ENCODE data around the gene ZNF74. TPM values are rescaled to one million over a fixed set of nuclear protein-coding genes. Genes with fewer than 3 reads are reported as not detected.
"Not testable (repeated sequence)": the region's sequence is repeated elsewhere in the genome, so short reads cannot be mapped to it uniquely, and the experiment has no call there.

The ZNF74 gene
- total RNA-seq, 1 experiment from 2014 or later = 6.1 TPM

DNA sequence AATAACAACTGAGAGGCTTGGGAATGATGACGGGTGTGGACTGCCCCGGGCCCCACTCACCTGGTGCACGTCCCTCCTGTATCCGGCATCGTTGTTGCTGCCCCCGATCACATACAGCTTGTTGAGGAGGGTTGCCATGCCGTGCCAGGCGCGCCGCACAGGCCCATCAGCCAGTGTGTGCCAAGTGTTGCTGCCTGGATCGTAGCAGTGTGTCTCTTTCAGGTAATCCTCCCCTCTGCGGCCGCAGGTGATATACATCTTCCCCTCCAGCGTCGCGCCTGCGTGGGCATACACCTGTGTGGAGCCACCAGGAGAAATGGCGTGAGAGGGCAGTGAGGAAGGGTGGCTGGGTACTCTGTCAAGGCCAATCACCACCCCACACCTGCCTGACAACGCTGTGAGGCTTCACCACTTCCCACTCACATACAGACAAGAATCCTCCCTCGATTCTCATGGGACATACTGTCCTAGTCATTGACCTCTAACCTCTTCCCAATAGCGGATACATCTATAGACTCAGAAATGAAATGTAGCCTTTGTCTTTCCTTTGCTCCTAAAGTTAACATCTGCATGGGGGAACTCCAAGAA, 52.5 kb downstream of the ZNF74 start:
- no peak for DNase-seq (ENCODE audit: low spot score)

DNA sequence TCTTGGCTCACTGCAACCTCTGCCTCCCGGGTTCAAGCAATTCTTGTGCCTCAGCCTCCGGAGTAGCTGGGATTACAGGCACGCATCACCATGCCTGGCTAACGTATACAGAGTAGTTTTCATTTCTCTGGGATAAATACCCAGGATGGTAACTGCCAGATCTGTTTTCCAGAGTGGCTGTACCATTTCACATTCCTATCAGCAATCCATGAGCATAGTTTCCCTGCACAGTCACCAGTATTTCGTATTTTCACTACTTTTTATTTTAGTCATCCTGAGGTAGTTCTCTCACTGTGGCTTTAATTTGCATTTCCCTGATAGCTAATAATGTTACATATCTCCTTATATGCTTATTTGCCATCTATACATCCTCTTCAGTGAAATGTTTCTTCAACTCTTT, 54.7 kb downstream of the ZNF74 start:
- DNase-seq (ENCODE audit: low spot score) = no peak

DNA sequence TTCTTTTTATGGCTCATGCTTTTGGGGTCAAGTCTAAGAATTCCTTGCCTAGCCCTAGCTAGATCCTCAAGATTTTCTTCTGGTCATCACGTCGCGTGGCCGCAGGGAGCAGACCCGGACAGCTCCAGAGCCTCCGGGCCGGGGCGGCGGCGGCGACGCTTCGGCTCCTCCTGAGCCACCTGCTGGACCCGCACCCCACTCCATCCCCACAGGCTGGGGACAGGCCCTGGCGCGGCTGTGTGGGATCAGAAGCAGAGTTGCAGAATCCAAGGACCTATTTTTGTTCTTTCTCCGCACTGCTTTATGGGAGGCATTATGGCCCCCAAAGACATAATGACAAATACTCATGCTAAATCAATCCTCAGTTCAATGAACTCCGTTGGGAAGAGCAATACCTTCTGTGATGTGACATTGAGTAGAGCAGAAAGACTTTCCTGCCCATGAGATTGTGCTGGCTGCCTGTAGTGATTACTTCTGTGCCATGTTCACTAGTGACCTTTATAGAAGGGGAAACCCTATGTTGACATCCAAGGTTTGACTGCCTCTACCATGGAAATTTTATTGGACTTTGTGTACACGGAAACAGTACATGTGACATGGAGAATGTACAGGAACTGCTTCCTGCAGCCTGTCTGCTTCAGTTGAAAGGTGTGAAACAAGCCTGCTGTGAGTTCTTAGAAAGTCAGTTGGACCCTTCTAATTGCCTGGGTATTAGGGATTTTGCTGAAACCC, 56.0 kb downstream of the ZNF74 start:
- no peak for DNase-seq (ENCODE audit: low spot score)

DNA sequence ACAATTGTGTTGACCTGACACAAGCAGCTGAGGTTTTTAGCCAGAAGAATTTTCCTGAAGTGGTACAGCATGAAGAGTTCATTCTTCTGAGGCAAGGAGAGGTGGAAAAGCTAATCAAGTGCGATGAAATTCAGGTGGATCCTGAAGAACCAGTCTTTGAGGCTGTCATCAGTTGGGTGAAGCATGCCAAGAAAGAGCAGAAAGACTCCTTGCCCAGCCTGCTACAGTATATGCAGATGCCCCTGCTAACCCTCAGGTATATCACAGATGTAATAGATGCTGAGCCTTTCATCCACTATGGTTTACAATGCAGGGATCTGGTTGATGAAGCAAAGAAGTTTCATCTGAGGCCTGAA, 56.6 kb downstream of the ZNF74 start:
- DNase-seq (ENCODE audit: low spot score) = no peak

DNA sequence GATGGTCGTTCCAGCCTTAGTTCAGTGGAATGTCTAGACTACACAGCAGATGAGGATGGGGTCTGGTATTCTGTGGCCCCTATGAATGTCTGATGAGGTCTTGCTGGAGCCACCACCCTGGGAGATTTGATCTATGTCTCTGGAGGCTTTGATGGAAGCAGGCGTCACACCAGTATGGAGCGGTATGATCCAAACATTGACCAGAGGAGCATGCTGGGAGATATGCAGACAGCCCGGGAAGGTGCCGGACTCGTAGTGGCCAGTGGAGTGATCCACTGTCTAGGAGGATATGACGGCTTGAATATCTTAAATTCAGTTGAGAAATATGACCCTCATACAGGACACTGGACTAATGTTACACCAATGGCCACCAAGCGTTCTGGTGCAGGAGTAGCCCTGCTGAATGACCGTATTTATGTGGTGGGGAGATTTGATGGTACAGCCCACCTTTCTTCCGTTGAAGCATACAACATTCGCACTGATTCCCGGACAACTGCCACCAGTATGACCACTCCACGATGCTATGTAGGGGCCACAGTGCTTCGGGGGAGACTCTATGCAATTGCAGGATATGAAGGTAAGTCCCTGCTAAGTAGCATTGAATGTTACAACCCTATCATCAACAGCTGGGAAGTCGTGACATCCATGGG, 57.3 kb downstream of the ZNF74 start:
- DNase-seq (ENCODE audit: low spot score) = not testable (repeated sequence)

DNA sequence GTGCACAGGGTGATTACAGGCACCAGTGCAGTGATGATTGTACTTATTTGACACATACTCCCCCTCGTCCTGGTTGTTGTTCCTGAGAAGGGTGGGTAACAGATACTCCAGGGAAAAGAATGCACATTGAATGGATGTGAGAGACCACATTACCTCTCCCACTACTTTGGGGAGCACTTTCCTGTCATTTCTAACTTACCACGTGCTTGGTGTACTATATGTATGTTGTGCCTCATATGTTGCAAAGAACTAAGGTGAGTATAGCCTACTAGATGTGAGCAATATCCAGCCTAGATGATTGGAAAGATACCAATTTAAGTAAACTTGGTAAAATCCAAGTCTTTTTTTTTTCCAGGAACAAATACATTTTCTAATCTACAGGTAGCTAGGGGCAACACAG, 58.0 kb downstream of the ZNF74 start:
- DNase-seq (ENCODE audit: low spot score) = no peak

DNA sequence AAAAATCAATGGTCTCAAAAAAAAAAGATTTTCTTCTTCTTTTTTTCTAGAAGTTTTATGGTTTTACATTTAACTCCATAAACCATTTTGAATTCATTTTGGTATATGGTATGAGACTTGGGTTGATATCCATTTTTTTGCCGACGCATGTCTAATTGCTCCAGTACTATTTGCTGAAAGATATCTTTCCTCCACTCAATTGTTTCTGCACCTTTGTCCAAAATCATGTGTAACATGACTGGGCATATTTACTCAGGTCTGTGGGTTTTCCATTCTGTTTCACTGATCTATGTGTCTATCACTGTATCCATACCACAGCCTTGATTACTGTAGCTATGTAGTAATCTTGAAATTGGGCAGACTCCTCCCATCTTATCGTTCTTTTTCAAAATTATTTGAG, 59.3 kb downstream of the ZNF74 start:
- DNase-seq (ENCODE audit: low spot score) = no peak

DNA sequence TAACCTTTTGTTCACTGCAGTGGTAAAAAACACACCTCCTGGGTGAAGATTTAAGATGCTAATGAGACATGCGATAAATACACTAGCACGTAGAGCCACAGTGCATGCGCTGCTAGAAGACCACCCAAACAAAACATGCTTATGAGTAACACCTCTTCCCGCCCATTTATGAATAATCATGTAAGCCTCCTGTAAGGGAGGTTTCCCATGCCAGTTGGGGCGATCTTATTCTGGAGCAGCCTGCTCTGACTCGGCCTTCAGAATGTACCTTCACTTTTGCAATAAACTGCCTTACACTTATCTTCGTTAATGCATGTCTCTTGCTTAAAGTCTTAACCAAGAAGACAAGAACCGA, 61.7 kb downstream of the ZNF74 start:
- DNase-seq (ENCODE audit: low spot score) = no peak

DNA sequence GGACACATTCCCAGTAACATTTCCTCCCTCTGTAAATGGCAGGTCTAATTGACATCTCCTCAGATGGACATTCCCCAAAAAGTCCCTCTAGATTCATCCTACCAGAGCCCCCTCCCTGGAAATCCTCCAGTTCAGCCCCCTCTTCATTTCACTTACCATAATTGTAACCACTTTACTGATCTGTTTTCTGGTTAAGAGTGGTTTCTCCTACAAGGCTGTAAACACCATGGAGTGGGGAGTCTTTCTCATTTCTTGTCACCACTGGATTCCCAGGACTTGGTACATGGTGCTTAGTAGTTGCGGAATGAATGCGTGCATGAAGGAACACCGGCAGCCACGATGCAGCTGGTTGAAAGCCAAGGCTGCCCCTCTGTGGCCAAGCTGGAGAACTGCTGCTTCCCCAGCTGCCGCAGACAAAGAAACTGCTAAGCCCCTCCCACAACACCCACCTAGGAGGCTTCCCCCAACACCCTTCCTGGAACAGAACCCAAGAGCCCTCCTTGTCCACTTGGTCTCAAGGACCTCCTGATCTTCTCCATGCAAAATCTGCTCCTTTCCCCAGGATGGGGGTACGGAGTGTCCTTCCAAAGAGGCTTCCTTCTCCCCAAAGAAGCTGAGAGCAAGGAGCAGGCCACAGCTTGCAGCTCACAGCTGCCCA, 62.2 kb downstream of the ZNF74 start:
- DNase-seq (ENCODE audit: low spot score) = peak; percentile 65

DNA sequence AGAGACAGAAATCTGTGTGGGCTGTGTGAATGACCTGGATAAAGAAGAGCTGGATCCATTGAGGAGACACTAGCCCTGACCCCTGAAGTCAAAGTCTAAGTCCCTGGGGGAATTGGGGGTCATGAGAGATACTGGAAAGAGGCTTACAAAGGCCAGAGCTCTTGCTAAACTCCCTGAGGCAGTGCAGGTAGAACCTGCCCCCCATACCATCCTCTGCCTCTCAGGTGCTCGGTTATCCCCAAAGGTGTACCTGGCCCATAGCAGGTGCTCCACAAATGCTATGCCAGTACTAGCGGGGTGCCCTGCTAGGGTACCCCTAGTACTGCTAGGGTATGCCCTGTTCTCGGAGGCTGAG, 62.7 kb downstream of the ZNF74 start:
- no peak for DNase-seq (ENCODE audit: low spot score)

DNA sequence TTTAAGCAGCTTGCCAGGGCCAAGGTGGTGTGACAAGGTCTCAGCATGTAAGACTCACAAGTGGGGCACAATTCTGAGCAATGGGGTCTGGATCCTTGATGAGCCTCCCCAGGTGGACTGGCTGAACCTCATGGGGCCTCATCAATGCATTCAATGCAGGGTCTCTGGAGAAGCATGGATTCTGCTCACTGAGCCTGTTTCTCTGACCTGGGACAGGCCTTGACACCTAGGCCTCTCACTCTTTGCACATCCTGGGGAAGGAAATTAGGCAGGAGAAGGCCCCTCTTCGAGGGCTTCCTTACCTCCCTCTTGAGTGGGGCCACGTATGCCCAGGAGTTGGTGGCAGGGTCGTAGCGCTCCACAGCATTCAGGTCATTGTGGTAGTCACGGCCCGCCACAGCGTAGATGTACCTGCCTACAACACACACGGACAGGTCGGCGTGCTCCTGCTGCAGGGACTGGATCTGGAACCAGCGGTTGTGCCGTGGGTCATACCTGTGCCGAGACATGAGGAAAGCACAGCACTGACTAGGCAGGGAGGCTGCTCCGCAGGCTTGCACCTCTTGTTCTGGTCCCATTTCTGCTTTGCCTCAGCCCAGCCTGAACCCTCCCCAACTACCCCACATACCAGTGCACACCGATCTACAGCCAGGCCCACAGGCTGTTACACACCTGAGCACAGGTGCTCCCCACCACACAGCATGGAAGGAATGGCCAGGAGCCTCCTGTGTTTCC, 63.7 kb downstream of the ZNF74 start:
- DNase-seq (ENCODE audit: low spot score) = no peak

Other genes starting within 250 kb of the ZNF74 start
- not detected in 2 replicates for gene CCDC188, start 243.1 kb upstream of the ZNF74 start, total RNA-seq (2014; rRNA removed; shearing (Covaris generic))
- gene RTN4R, start 125.8 kb upstream of the ZNF74 start, total RNA-seq (2014; rRNA removed; shearing (Covaris generic)) = 3.2 TPM in 2 replicates
- gene DGCR6L, start 74.1 kb upstream of the ZNF74 start, total RNA-seq (2014; rRNA removed; shearing (Covaris generic)) = 36.8 and 43.3 TPM in 2 replicates
- gene SCARF2, start 43.7 kb downstream of the ZNF74 start, total RNA-seq (2014; rRNA removed; shearing (Covaris generic)) = 7.7 TPM in 2 replicates
- 8.6 and 13.7 TPM in 2 replicates for gene KLHL22, start 101.6 kb downstream of the ZNF74 start, total RNA-seq (2014; rRNA removed; shearing (Covaris generic))
- 5.7 and 9.1 TPM in 2 replicates for gene MED15, start 113.5 kb downstream of the ZNF74 start, total RNA-seq (2014; rRNA removed; shearing (Covaris generic))

All from H4 (cell line).